Stimulated activated naive B cell treated with anti-CD40 and anti-IgM and Interleukin-4, amounts not matched to agents 10 μg/mL and 1 μg/mL and 100 μg/mL, for 72 hours (primary cell): ENCODE results near the gene ATG9A.

Experiments
- ATAC-seq, 2 donors: fragments of 150-1000 bp; cut with Tn5 transposase; replicated peaks; 2 replicates each; pipeline ENCODE4 v1.10.0; 2021; ENCODE audit warnings: moderate library complexity in 1 of 2
- DNase-seq: peaks from one replicate; pipeline ENCODE4 v3.0.0; 2021
- H3K27ac Mint-ChIP-seq: one replicate; pipeline ENCODE4 v1.8.0; 2022; ENCODE audit warnings: mild to moderate bottlenecking, mixed read lengths
- H3K27me3 Mint-ChIP-seq, 2 donors: one replicate each; pipeline ENCODE4 v1.8.0; 2022; ENCODE audit warnings: mixed read lengths in 2 of 2
- H3K36me3 Mint-ChIP-seq, 2 donors: one replicate each; pipeline ENCODE4 v1.8.0; 2022; ENCODE audit warnings: mixed read lengths in 2 of 2, mild to moderate bottlenecking in 1 of 2
- H3K4me1 Mint-ChIP-seq, 2 donors: one replicate each; pipeline ENCODE4 v1.8.0; 2022; ENCODE audit warnings: mixed read lengths in 2 of 2, mild to moderate bottlenecking in 1 of 2
- H3K4me3 Mint-ChIP-seq, 2 donors: one replicate each; pipeline ENCODE4 v1.8.0; 2022; ENCODE audit warnings: mild to moderate bottlenecking in 2 of 2, mixed read lengths in 2 of 2, moderate library complexity in 1 of 2
- H3K9me3 Mint-ChIP-seq, 2 donors: one replicate each; pipeline ENCODE4 v1.8.0; 2022; ENCODE audit warnings: mixed read lengths in 2 of 2, mild to moderate bottlenecking in 1 of 2

The ATG9A gene

DNA sequence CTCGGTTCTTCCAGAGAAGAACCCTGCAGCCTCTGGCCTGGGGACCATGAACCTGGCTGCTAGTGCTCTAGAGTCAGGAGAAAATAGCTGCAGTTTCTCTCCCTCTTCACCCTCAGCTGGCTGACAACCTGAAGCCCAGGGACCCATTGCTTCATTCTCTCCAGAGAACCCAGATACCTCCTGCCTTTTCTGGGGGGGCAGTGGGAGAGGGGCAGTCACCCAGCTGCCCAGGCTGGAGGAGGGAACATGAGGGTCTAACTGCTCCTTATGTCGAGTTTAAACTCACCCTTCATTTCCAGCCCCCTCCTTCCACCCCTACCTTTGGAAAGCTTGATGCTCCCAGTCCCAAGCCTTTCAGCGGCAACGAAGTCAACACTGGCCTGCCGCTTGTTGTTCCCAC lies 30.5 kb downstream of the ATG9A start:
- Mint-ChIP-seq H3K4me3 (no peak overlapping the region), H3K4me1 (no peaks in the 10 kb centered on the region), H3K27ac (no peak overlapping the region), H3K27me3 (peaks cover 12 to 18% of the 10 kb centered on the region in 2 donors), H3K9me3 (no peaks in the 10 kb centered on the region), H3K36me3 (no peaks in the 10 kb centered on the region)
- DNase-seq (no peak), ATAC-seq (no peak)

DNA sequence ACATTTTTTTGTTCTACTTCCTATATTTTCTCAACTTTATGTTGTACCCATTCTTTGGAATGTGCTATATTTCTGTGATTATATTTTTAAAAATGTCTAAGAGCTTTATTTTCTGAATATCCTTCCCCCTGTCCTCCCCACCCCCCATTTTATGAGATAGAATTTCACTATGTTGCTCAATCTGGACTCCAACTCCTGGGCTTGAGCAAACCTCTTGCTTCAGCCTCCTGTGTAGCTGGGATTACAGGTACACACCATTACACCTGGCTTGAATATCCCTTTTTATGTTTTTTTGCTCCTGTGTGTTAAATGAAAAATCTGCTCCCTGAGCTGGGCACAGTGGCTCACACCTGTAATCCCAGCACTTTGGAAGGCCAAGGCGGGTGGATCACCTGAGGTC lies 32.0 kb downstream of the ATG9A start:
- ATAC-seq (no peak), DNase-seq (no peak)
- Mint-ChIP-seq H3K27me3 (peaks cover 12 to 18% of the 10 kb centered on the region in 2 donors), H3K36me3 (no peaks in the 10 kb centered on the region), H3K9me3 (no peaks in the 10 kb centered on the region), H3K4me3 (no peak overlapping the region), H3K4me1 (no peaks in the 10 kb centered on the region), H3K27ac (no peak overlapping the region)

DNA sequence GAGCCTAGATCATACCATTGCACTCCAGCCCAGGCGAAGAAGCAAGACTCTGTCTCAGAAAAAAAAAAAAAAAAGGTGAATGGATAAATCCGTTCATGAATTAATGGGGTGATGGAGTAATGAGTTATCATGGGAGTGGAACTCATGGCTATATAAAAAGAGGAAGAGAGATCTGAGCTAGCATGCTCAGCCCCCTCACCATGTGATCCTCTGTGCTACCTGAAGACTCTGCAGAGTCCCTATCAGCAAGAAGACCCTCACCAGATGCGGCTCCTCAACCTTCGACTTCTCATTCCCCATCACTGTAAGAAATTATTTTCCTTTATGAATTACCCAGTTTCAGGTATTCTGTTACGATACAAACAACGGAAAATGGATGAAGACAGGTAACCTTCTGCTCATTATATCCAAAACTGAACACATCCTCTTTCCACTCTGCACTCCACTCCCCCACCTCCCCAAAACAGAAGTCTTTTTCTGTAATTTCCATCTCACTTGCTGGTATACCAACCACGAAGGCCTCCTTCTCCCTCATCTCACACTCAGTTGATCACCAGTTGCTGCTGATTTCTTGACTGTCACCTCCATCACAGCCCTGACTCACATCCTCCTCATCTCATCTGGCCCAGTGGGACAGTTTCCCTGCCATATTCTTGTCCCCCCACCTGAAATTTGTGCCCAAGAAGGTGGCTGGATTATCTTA lies 42.5 kb downstream of the ATG9A start:
- Mint-ChIP-seq H3K27ac (peak overlapping the region; percentile 91), H3K36me3 (peaks cover 17 to 35% of the 10 kb centered on the region in 2 donors), H3K4me1 (peaks cover 20 to 51% of the 10 kb centered on the region in 2 donors), H3K27me3 (no peaks in the 10 kb centered on the region), H3K4me3 (peak overlapping the region; percentile 4 to 37), H3K9me3 (no peaks in the 10 kb centered on the region)
- ATAC-seq (peak; percentile 94 to 96), DNase-seq (peak; percentile 55)

DNA sequence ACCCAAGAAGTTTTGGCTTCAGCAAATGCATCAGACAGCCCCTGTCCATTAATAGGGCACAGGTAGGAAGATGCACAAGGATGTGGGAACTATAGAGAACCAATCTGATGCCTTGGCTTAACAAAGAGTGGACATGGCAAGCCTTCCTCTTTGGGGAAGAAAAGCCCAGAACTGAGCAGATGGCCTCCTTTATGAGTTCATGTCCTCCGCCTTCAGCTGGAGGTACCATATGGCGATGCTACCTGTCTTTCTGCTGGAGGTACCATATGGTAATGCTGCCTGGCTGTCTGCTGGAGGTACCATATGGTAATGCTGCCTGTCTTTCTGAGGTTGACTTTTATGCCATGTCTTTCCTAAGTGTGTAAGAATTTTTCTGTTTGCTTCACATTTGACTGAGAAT lies 45.3 kb downstream of the ATG9A start:
- Mint-ChIP-seq H3K4me1 (peaks cover 38 to 73% of the 10 kb centered on the region in 2 donors), H3K4me3 (no peak overlapping the region), H3K9me3 (no peaks in the 10 kb centered on the region), H3K36me3 (peaks cover 20 to 53% of the 10 kb centered on the region in 2 donors), H3K27me3 (no peaks in the 10 kb centered on the region), H3K27ac (no peak overlapping the region)
- no peak for DNase-seq
- no peak for ATAC-seq

DNA sequence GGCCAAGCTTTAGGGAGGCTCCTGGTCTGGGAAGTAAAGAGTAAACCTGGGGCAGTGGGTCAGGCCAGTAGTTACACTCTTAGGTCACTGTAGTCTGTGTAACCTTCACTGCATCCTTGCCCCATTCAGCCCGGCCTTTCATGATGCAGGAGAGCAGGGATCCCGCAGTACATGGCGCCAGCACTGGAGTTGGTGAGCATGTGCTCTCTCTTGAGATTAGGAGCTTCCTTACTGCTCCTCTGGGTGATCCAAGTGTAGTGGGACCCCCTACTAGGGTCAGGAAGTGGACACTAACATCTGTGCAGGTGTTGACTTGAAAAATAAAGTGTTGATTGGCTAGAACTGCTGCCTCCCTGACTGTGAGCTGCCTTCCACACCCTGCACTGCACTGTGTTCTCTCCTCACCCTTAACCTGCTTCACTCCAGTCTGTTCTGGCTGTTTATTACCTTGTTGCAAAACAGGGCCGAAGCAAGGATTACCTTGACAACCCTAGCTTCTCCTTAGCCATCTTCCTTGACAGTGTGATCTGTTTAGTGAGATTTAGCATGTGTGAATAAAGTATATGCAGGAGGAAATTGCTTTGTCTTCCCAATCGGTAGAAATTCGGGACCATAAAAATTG lies 46.2 kb downstream of the ATG9A start:
- DNase-seq (no peak), ATAC-seq (no peak)
- Mint-ChIP-seq H3K9me3 (no peaks in the 10 kb centered on the region), H3K4me3 (no peak overlapping the region), H3K4me1 (peaks cover 43 to 79% of the 10 kb centered on the region in 2 donors), H3K27ac (peak overlapping the region; percentile 59), H3K36me3 (peaks cover 20 to 59% of the 10 kb centered on the region in 2 donors), H3K27me3 (no peaks in the 10 kb centered on the region)

DNA sequence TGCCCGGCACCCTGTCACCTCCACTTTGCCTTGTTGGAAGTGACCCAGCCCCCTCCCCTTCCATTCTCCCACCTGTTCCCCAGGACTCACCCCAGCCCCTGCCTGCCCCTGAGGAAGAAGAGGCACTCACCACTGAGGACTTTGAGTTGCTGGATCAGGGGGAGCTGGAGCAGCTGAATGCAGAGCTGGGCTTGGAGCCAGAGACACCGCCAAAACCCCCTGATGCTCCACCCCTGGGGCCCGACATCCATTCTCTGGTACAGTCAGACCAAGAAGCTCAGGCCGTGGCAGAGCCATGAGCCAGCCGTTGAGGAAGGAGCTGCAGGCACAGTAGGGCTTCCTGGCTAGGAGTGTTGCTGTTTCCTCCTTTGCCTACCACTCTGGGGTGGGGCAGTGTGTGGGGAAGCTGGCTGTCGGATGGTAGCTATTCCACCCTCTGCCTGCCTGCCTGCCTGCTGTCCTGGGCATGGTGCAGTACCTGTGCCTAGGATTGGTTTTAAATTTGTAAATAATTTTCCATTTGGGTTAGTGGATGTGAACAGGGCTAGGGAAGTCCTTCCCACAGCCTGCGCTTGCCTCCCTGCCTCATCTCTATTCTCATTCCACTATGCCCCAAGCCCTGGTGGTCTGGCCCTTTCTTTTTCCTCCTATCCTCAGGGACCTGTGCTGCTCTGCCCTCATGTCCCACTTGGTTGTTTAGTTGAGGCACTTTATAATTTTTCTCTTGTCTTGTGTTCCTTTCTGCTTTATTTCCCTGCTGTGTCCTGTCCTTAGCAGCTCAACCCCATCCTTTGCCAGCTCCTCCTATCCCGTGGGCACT lies 46.9 kb downstream of the ATG9A start:
- Mint-ChIP-seq H3K27me3 (no peaks in the 10 kb centered on the region), H3K36me3 (peaks cover 20 to 61% of the 10 kb centered on the region in 2 donors), H3K27ac (peak overlapping the region; percentile 59), H3K4me3 (no peak overlapping the region), H3K4me1 (peaks cover 43 to 81% of the 10 kb centered on the region in 2 donors), H3K9me3 (no peaks in the 10 kb centered on the region)
- DNase-seq = no peak
- no peak for ATAC-seq

DNA sequence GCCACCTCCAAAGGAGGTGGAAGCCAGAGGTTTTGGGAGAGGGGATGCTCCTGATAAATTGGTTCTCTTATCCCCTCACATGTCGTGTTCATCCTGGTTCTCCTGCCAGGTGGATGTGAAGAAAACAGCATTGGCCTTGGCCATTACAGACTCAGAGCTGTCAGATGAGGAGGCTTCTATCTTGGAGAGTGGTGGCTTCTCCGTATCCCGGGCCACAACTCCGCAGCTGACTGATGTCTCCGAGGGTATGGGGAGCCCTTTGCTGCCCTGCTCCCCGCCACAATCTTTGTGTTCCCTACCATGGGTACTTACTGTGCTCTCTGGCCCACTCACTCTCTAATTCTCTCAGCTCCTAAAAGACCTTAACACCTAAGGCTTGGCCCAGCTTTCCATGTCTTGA lies 47.9 kb downstream of the ATG9A start:
- Mint-ChIP-seq H3K27me3 (no peaks in the 10 kb centered on the region), H3K36me3 (peaks cover 20 to 59% of the 10 kb centered on the region in 2 donors), H3K4me3 (no peak overlapping the region), H3K27ac (peak overlapping the region; percentile 25), H3K9me3 (no peaks in the 10 kb centered on the region), H3K4me1 (peaks cover 40 to 78% of the 10 kb centered on the region in 2 donors)
- no peak for DNase-seq
- no peak for ATAC-seq

DNA sequence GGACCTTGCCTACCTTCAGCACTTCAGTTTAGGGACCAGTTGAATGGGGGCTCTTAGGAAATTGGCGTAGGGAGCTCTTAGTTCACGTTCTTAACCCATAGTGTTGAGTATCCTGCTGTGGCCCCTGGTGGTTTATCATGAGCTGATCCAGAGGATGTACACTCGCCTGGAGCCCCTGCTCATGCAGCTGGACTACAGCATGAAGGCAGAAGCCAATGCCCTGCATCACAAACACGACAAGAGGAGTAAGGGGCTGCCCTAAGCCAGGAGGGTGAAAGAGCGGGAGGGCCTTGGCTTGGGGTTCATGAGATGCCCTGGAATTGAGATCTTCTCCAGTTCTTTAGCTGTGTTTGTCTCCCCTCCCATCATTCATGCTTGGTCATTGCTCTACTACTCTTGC lies 48.5 kb downstream of the ATG9A start:
- H3K27me3 Mint-ChIP-seq = no peaks in the 10 kb centered on the region
- no peak for DNase-seq
- peaks cover 39 to 72% of the 10 kb centered on the region in 2 donors for H3K4me1 Mint-ChIP-seq
- H3K4me3 Mint-ChIP-seq = no peak overlapping the region
- H3K36me3 Mint-ChIP-seq = peaks cover 20 to 58% of the 10 kb centered on the region in 2 donors
- H3K27ac Mint-ChIP-seq = no peak overlapping the region
- no peaks in the 10 kb centered on the region for H3K9me3 Mint-ChIP-seq
- ATAC-seq = no peak

DNA sequence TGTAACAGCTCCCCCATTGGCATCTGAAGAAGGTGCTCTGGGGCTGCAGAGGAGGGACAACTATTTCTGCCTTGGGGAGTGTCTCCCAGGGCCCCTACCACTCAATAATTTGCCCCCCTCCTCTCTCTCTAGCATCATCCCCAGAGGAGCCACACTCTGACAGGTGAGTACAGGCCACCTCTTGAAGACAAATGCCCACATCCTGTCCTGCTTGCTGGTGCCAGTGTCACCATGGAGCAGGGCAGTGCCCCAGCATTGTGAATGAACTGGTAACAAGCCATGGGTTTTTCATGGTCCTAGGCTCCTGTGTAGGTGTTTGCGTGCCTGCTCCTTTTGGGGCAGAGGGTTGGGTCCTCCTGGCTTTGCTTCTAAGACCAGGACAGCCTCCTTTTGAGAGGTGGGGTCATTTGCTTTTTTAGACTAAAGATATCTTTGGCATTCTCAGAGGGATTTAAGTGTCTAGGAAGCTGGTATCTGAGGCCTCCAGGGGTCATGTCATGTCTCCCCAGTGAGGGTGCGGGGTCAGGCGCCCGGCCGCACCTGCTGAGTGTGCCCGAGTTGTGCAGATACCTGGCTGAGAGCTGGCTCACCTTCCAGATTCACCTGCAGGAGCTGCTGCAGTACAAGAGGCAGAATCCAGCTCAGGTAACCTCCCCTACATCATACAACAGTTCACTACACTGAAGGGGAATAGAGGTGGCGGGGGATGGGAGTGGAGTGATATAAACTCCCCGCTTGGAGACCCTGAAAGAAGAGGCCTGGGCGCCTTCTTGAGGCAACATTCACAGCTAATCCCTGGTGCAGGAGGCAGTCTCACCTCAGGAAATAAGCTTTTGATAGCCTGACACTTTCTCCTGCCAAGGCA lies 49.6 kb downstream of the ATG9A start:
- no peak for ATAC-seq
- H3K4me1 Mint-ChIP-seq = peaks cover 40 to 69% of the 10 kb centered on the region in 2 donors
- peaks cover 19 to 51% of the 10 kb centered on the region in 2 donors for H3K36me3 Mint-ChIP-seq
- H3K27ac Mint-ChIP-seq = no peak overlapping the region
- no peak for DNase-seq
- H3K27me3 Mint-ChIP-seq = no peaks in the 10 kb centered on the region
- H3K4me3 Mint-ChIP-seq = peak overlapping the region; percentile 89 to 94
- no peaks in the 10 kb centered on the region for H3K9me3 Mint-ChIP-seq

DNA sequence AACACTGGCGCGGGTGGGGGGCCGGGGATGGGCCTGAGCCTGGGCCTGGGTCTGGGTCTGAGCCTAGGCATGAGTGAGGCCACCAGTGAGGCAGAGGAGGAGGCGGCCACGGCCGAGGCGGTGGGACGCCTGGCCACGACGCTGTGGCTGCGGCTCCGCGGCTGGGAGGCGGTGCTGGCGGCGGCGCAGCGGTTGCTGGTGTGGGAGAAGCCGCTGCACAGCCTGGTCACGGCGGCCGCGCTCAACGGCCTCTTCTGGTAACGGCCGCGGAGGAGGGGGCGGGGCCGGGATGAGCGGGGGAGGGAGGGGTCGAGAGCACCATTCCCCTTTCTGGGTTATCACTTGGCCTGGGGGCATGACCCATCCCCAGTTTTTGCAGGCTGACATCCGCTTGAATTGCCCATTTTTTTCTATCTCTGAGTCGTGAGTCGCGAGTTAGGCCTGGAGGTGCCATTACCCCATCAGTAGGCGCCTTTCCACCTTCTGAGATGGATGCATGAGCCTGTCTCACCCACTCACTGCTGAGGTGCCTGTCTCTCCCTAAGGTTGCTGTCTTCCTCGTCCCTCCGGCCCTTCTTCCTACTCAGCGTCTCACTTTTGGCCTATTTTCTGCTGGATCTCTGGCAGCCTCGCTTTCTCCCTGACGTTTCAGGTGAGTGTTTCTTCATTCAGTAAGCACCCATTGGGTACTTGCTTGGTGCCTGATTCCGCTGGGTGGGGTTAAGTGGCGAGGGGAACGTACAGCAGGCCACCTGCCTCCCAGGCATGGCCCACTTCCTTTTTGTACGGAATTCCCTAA lies 50.9 kb downstream of the ATG9A start:
- ATAC-seq (peak; percentile 3 to 6), DNase-seq (no peak)
- Mint-ChIP-seq H3K4me3 (peak overlapping the region; percentile 89 to 94), H3K9me3 (no peaks in the 10 kb centered on the region), H3K27me3 (no peaks in the 10 kb centered on the region), H3K36me3 (peaks cover 23 to 56% of the 10 kb centered on the region in 2 donors), H3K4me1 (peaks cover 48 to 74% of the 10 kb centered on the region in 2 donors), H3K27ac (peak overlapping the region; percentile 87)

DNA sequence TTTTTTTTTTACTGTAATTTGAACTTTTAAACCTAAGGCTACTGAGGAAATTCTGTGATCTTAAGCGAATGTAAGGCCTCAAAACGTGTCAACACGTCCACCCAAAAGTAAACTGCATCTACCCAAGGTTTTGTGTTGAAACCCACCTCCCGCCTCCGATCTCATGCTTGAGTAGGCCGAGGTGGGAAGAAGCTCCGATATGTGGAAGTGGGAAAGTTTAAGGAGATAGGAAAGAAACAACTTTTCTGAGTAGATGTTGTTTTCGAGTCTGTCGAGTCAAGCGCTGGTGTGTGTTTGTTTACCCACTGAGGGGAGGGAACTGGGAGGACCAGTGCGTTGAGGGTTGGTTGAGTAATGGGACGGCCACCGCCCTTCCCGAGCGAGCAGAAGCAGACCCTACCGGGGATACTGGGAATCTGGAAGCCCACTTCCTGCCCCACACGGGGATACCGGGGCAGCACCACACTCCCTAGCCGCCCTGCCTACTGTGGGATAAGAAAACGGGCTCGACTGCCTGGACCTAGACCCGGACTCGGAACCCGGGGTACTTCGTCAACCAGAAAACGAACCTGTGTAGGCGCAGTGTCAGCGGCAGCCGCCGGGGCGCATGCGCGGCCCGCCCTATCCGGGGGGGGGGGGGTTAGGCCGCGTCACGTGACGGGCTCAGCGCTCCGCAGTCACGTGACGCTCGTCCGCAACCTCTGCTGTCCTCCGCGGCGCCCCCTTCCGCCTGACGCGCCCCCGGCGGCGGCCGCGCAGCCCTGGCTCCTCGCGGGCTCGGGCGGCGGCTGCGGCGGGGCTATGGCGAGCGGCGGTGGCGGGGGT lies 51.7 kb downstream of the ATG9A start, which contains the start of gene RETREG2:
Gene RETREG2, plus strand, starts transcription at position 724 of the 825 bp plus-strand sequence. Its CDS starts 78 bp downstream, at position 802.
- peaks cover 49 to 72% of the 10 kb centered on the region in 2 donors for H3K4me1 Mint-ChIP-seq
- peak; percentile 48 to 51 for ATAC-seq
- H3K4me3 Mint-ChIP-seq = peak within 1 kb of the TSS; percentile 89 to 95
- peak within 1 kb of the TSS; percentile 99 for H3K27ac Mint-ChIP-seq
- H3K9me3 Mint-ChIP-seq = no peaks in the 10 kb centered on the region
- DNase-seq = peak; percentile 73
- no peaks in the 10 kb centered on the region for H3K27me3 Mint-ChIP-seq
- peaks cover 23 to 54% of the 10 kb centered on the region in 2 donors for H3K36me3 Mint-ChIP-seq

DNA sequence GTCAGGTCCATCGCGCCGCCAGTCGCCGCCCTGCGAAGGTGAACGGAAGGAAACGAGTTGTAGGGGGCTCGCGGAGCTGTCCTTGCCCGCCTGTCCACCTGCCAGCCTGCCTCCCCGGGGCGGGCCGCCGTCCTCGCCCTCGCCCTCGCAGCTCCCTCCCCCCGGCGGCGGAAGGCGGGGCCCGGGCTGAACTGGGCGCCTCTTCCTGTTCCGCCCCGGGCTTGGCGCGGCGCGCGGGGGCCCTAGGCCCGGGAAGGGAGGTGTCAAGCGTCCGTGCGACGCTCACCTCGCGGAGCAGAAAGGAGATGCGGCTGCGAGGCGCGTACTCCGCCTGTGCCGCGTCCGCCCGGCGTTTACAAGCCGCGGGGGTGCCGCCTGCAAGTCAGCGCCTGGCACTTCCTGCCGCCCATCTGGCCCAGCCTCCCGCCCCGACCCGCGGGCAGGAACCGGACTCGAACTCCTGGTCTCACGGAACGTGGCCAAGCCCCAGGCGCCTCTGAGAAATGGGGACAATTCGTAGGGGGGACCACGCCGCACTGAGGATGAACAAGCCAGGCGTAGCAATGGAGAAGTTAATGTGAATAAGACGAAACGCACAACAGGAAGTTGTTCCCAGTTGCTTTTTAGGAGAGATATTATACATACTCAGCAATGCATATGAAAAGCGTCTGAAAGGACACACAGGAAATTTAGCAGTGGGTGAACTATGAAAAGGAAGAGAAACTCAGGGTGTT lies 52.5 kb downstream of the ATG9A start, which contains the start of gene CNPPD1:
Gene CNPPD1, minus strand, starts transcription at position 108 of the 734 bp plus-strand sequence. Its CDS starts 97 bp downstream, at position 11.
- Mint-ChIP-seq H3K36me3 (peaks cover 28 to 60% of the 10 kb centered on the region in 2 donors), H3K9me3 (no peaks in the 10 kb centered on the region)

More for the DNA sequence above, 52.5 kb downstream of the ATG9A start, which contains the start of gene CNPPD1:
- H3K4me3 Mint-ChIP-seq = peak within 1 kb of the TSS; percentile 89 to 95
- peak; percentile 84 for DNase-seq
- H3K27me3 Mint-ChIP-seq = no peaks in the 10 kb centered on the region
- ATAC-seq = peak; percentile 76 to 79
- H3K27ac Mint-ChIP-seq = peak within 1 kb of the TSS; percentile 99
- H3K4me1 Mint-ChIP-seq = peaks cover 54 to 73% of the 10 kb centered on the region in 2 donors
